Smooth muscle cell (in vitro differentiated cells): ENCODE results near the gene PAK3. TPM values are rescaled to one million over a fixed set of nuclear protein-coding genes. Genes with fewer than 3 reads are reported as not detected.

Experiments used
- DNase-seq: peaks from one replicate; lab custom pipeline; 2025; ENCODE audit not compliant: unreplicated experiment; lab: John Stamatoyannopoulos, UW
- H2AFZ ChIP-seq: fragments of 200-600 bp; sonication (generic); 2 replicates; pipeline ENCODE4 v1.6.0; 2016; ENCODE audit warnings: antibody characterized with exemption, low read depth, mild to moderate bottlenecking
- H3F3A ChIP-seq: fragments of 200-600 bp; sonication (generic); 2 replicates; pipeline ENCODE4 v1.6.0; 2017; ENCODE audit warnings: antibody characterized with exemption, low read depth
- H3K27ac ChIP-seq: fragments of 200-600 bp; sonication (generic); 2 replicates; pipeline ENCODE4 v1.5.1; 2016; ENCODE audit warnings: low read depth, mild to moderate bottlenecking
- H3K27me3 ChIP-seq: fragments of 200-600 bp; sonication (generic); 2 replicates; pipeline ENCODE4 v1.6.1; 2016; ENCODE audit warnings: low read depth, mild to moderate bottlenecking
- H3K36me3 ChIP-seq: fragments of 200-600 bp; sonication (generic); 2 replicates; pipeline ENCODE4 v1.5.1; 2016; ENCODE audit warnings: low read depth
- H3K4me1 ChIP-seq: fragments of 200-600 bp; sonication (generic); 2 replicates; pipeline ENCODE4 v1.5.1; 2016; ENCODE audit warnings: low read depth
- H3K4me2 ChIP-seq: fragments of 200-600 bp; sonication (generic); 2 replicates; pipeline ENCODE4 v1.6.0; 2016; ENCODE audit warnings: mild to moderate bottlenecking
- H3K4me3 ChIP-seq: fragments of 200-600 bp; sonication (generic); 2 replicates; pipeline ENCODE4 v1.5.1; 2016; ENCODE audit warnings: mild to moderate bottlenecking
- H3K79me2 ChIP-seq: fragments of 200-600 bp; sonication (generic); 2 replicates; pipeline ENCODE4 v1.6.0; 2016; ENCODE audit warnings: low read depth, mild to moderate bottlenecking
- H3K9ac ChIP-seq: fragments of 200-600 bp; sonication (generic); 2 replicates; pipeline ENCODE4 v1.6.0; 2016; ENCODE audit warnings: low read depth
- H3K9me3 ChIP-seq: fragments of 200-600 bp; sonication (generic); replicated peaks from 2 replicates; pipeline ENCODE4 v1.5.1; 2016; ENCODE audit warnings: low read depth
- H4K20me1 ChIP-seq: fragments of 200-600 bp; sonication (generic); 2 replicates; pipeline ENCODE4 v1.6.0; 2016; ENCODE audit warnings: low read depth
- WGBS: methylation state at CpG from one replicate; pipeline ENCODE4 v1.1.7; 2016; ENCODE audit warnings: low lambda C conversion rate; 5-methylcytosine and 5-hydroxymethylcytosine counted together
- polyA plus RNA-seq: library from polyadenylated mRNA; unstranded; fragments of >200 nt; fragmentation: Nextera tagmentation; extraction: Ambion mirVana; gene quantifications from 2 replicates; pipeline ENCODE4 v1.2.1, GENCODE V29; 2016
- total RNA-seq: library from RNA; depleted of rRNA; stranded (reverse); fragments of >200 nt; gene quantifications from 2 replicates; pipeline ENCODE4 v1.2.3, GENCODE V29; 2014
- TF ChIP-seq, protein P1 (sequence below): fragments of 200-600 bp; sonication (generic); IDR thresholded peaks from 2 replicates; pipeline ENCODE4 v1.5.1; 2017; ENCODE audit warnings: borderline replicate concordance, mild to moderate bottlenecking, antibody characterized with exemption; ENCODE audit not compliant: insufficient read depth, poor library complexity, severe bottlenecking

Gene PAK3
- total and polyA plus RNA-seq, 2 experiments from 2014 or later = 0.04 to 0.14 TPM

DNA sequence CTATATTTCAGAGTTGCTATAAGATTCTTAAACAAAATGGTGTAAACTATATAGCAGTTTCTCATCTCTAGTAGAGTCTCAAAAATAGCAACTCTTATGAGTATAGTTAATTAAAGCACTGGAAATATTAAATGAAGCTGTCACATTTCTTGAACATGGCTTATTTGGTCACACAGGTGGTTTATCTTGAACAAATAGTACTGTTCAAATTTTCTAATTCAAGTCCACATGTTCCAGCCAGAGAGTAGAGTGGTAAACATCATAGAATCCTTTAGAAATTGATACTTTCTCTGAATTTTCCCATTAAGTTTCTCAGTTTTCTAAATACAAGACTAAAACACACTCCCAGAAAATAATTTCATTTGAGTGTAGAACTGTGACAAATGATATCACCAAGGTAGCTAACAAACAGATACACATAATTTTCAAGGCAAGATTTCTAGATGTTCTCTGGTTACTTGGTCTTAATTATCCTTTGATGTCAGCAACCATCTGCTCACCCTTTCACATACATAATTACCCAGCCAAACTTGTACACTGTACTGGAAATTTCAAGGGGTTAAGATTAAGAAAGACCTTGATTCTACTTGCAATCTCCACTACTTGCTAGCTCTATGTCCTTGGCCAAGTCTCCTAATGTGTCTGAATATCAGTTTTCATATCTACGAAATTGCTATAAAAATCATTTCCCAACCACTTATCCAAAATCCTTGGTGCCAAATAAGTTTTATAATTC is 24.3 kb upstream of the PAK3 start:
- no peak overlapping the region for H3K4me2 ChIP-seq
- H3K27ac ChIP-seq = no peak overlapping the region
- DNase-seq = no peak
- H3K36me3 ChIP-seq = no peaks in the 10 kb centered on the region
- H3K4me3 ChIP-seq = no peak overlapping the region
- TF ChIP-seq, protein P1, sequence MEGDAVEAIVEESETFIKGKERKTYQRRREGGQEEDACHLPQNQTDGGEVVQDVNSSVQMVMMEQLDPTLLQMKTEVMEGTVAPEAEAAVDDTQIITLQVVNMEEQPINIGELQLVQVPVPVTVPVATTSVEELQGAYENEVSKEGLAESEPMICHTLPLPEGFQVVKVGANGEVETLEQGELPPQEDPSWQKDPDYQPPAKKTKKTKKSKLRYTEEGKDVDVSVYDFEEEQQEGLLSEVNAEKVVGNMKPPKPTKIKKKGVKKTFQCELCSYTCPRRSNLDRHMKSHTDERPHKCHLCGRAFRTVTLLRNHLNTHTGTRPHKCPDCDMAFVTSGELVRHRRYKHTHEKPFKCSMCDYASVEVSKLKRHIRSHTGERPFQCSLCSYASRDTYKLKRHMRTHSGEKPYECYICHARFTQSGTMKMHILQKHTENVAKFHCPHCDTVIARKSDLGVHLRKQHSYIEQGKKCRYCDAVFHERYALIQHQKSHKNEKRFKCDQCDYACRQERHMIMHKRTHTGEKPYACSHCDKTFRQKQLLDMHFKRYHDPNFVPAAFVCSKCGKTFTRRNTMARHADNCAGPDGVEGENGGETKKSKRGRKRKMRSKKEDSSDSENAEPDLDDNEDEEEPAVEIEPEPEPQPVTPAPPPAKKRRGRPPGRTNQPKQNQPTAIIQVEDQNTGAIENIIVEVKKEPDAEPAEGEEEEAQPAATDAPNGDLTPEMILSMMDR = no peak
- WGBS = 79% methylated on average over 1 of the region's 1 CpG
- no peaks in the 10 kb centered on the region for H3K4me1 ChIP-seq
- H3K79me2 ChIP-seq = no peaks in the 10 kb centered on the region
- H3K9me3 ChIP-seq = no peaks in the 10 kb centered on the region
- no peak overlapping the region for H3K9ac ChIP-seq
- no peak overlapping the region for H2AFZ ChIP-seq
- H3F3A ChIP-seq = no peaks in the 10 kb centered on the region
- H4K20me1 ChIP-seq = no peaks in the 10 kb centered on the region
- no peaks in the 10 kb centered on the region for H3K27me3 ChIP-seq

DNA sequence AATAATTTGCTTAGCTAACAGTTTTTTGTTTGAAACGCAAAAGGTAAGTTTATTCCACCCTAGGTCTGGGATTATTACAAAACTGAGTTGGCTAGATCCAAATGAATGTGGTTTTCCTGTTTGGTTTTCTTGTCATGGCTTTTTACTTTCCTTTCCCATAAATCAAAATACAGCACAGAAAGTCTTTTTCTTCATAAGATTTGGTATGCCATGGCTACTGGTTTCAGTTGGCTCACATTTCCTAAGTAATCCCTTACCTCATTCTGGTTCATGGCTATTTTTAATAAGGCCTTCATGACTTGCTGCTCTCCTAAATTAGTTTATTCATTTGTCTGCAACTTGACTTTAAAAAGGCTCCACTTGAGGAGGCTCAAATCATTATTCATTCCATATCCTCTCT is 12.9 kb upstream of the PAK3 start:
- DNase-seq = no peak
- Histone ChIP-seq H3K9ac (no peak overlapping the region), H3K79me2 (no peaks in the 10 kb centered on the region), H2AFZ (no peak overlapping the region), H3K4me2 (no peak overlapping the region), H3K27me3 (no peaks in the 10 kb centered on the region), H3K4me3 (no peak overlapping the region), H3K36me3 (no peaks in the 10 kb centered on the region), H3K4me1 (peaks cover 25% of the 10 kb centered on the region), H3K27ac (no peak overlapping the region), H4K20me1 (no peaks in the 10 kb centered on the region), H3K9me3 (no peaks in the 10 kb centered on the region), H3F3A (no peaks in the 10 kb centered on the region)
- TF ChIP-seq, protein P1 = no peak
- WGBS = 79% methylated on average over 1 of the region's 1 CpG

DNA sequence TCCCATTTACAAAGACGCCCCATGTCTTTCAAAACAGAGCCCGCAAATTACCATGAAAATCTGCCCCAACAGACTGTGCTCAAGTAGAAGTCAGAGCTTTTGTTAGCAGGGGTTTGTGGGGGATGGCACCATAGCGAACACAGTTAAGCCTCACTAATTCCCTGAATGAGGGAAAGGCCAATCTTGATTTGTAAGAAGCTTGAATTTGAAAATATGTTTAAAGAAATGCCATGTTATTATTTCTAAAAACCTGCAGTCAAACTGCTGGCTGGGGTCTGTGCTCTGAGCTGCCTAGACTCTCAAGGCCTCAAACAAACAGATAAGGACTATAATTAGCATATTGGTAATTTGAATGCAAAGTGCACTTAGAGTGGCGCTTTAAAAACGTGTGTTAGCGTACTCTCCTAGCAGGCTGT is 9.4 kb upstream of the PAK3 start:
- Histone ChIP-seq H3K36me3 (no peaks in the 10 kb centered on the region), H3K79me2 (no peaks in the 10 kb centered on the region), H3K9ac (no peak overlapping the region), H3K4me1 (peaks cover 25% of the 10 kb centered on the region), H3F3A (no peaks in the 10 kb centered on the region), H3K9me3 (no peaks in the 10 kb centered on the region), H3K4me2 (no peak overlapping the region), H2AFZ (no peak overlapping the region), H4K20me1 (no peaks in the 10 kb centered on the region), H3K27ac (no peak overlapping the region), H3K27me3 (peaks cover 3% of the 10 kb centered on the region), H3K4me3 (no peak overlapping the region)
- TF ChIP-seq, protein P1 = no peak
- 21% methylated on average over 6 of the region's 6 CpGs for WGBS
- DNase-seq = no peak

DNA sequence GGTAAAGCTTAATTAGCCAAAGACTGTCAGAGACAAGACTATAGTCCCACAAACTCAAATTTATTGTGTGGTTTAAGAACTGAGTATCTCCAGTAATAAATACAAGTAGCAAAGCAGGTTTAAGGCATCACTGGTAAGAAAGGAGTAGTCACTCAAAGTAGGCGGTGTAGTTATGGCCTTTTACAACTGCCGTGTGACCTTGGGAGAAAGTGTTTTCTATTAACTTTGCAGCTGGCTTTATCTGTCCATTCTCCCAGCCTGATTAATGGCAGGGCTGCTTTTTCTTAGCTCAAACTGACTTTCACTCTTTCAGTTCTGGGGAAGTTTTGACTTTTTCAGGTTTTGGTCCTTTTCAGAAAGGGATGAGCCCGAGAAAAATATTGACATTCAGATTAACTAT is 7.4 kb upstream of the PAK3 start:
- Histone ChIP-seq H3F3A (no peaks in the 10 kb centered on the region), H2AFZ (no peak overlapping the region), H3K36me3 (no peaks in the 10 kb centered on the region), H3K27me3 (peaks cover 23% of the 10 kb centered on the region), H3K4me1 (peaks cover 25% of the 10 kb centered on the region), H4K20me1 (no peaks in the 10 kb centered on the region), H3K9me3 (no peaks in the 10 kb centered on the region), H3K79me2 (no peaks in the 10 kb centered on the region), H3K4me3 (no peak overlapping the region), H3K9ac (no peak overlapping the region), H3K27ac (no peak overlapping the region), H3K4me2 (no peak overlapping the region)
- no peak for DNase-seq
- 72% methylated on average over 3 of the region's 3 CpGs for WGBS
- TF ChIP-seq, protein P1 = no peak
